Kidney (tissue), 14 donors: ENCODE measurements around the gene MEF2C. TPM values are rescaled to one million over a fixed set of nuclear protein-coding genes. Genes with fewer than 3 reads are reported as not detected.

Source experiments
- DNase-seq, 5 donors: peaks; one replicate each; pipeline ENCODE4 v3.0.0-alpha.2; 2013 to 2020
- FAIRE-seq: peaks from 2 replicates; lab custom pipeline; 2012; peaks lifted over from hg19 to GRCh38; lab: Jason Lieb, UNC
- H3K27ac ChIP-seq, 2 donors: one replicate each; pipeline ENCODE4 v1.7.0; 2013; ENCODE audit warnings: low read depth in 2 of 2, low read length in 2 of 2, inconsistent platforms in 1 of 2
- H3K27me3 ChIP-seq: one replicate; pipeline ENCODE4 v1.7.1; 2013; ENCODE audit warnings: low read length, inconsistent platforms; ENCODE audit not compliant: control insufficient read depth, insufficient read depth
- H3K36me3 ChIP-seq, 3 donors: one replicate each; pipeline versions ENCODE4 v1.7.0 to v1.7.1; 2013; ENCODE audit warnings: low read length in 3 of 3, control low read depth in 1 of 3, inconsistent platforms in 1 of 3; ENCODE audit not compliant: insufficient read depth in 3 of 3, control insufficient read depth in 2 of 3
- H3K4me1 ChIP-seq, 3 donors: one replicate each; pipeline versions ENCODE4 v1.7.0 to v1.7.1; 2013; ENCODE audit warnings: low read length in 3 of 3, inconsistent platforms in 1 of 3, low read depth in 1 of 3; ENCODE audit not compliant: control insufficient read depth in 2 of 3, insufficient read depth in 2 of 3
- H3K4me3 ChIP-seq, 3 donors: one replicate each; pipeline versions ENCODE4 v1.7.0 to v1.8.1; 2013; ENCODE audit warnings: low read length in 3 of 3, control low read depth in 1 of 3, inconsistent platforms in 1 of 3
- H3K9ac ChIP-seq, 3 donors: one replicate each; pipeline versions ENCODE4 v1.7.0 to v1.7.1; 2013; ENCODE audit warnings: low read length in 3 of 3, control low read depth in 1 of 3, inconsistent platforms in 1 of 3
- H3K9me3 ChIP-seq, 3 donors: one replicate each; pipeline versions ENCODE4 v1.7.0 to v1.7.1; 2013; ENCODE audit warnings: low read length in 3 of 3, control low read depth in 1 of 3, inconsistent platforms in 1 of 3; ENCODE audit not compliant: control insufficient read depth in 2 of 3, insufficient read depth in 1 of 3
- intact Hi-C: fragments of 100-400 bp; cut with DNase I; formaldehyde crosslinking; loops from one replicate; pipeline ENCODE4 v1.11.1; 2022
- polyA plus RNA-seq: library from polyadenylated mRNA; stranded (reverse); fragments of 350-450 nt; fragmentation: Illumina TruSeq; extraction: RNeasy Lipid Tissue Mini Kit (QIAGEN cat#74804); gene quantifications from one replicate; pipeline ENCODE4 v1.2.3, GENCODE V29; 2014; ENCODE audit warnings: low read depth, low replicate concordance; ENCODE audit not compliant: insufficient read depth
- total RNA-seq: library from RNA; stranded (reverse); fragmentation: NEBNext Ultra II Directional; extraction: Animal tissue kit (Norgen Biotek cat#: 25700); gene quantifications from one replicate; pipeline ENCODE4 v1.2.1, GENCODE V29; 2021
- TF ChIP-seq, protein P1 (sequence below): IDR thresholded peaks from 3 replicates; pipeline ENCODE4 v1.5.1; 2012; ENCODE audit warnings: mild to moderate bottlenecking, moderate library complexity, borderline replicate concordance; ENCODE audit not compliant: insufficient read depth; ENCODE audit errors: extremely low read depth
- donor health status: control.
- donor health status: control.
- donor health status: control.
- donor health status: control.
- donor health status: control.
- donor health status: DM: yes; HTN: yes; CAD: no.
- donor health status: Normal renal cell carcinoma (clear cell type).

MEF2C gene
- total and polyA plus RNA-seq, 2 donors from 2014 or later: 5.3 to 75.4 TPM

DNA sequence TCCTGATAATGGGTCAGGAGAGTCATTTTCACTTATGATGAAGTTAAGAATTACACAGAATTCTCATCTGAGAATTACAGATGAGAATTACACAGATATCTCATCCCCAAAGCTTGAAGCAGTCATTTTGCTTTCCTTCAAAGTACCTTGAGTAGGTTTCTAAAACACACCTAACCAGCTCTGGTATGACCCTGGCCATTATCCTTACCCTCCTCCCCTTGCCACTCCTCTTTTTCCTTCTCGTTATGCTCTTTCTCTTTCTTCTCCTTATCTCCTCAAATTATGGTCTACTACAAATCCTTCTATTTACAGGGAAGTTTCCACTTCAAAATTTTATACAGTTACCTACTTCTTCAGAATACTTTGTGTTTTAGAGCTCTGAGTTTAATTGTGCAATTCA lies 44.5 kb downstream of the MEF2C start:
- H3K4me3 ChIP-seq: no peak overlapping the region
- DNase-seq (no peak), FAIRE-seq (no peak)
- no peaks in the 10 kb centered on the region for H3K9me3 ChIP-seq
- no peak overlapping the region for H3K9ac ChIP-seq
- H3K36me3 ChIP-seq: no peaks in the 10 kb centered on the region
- peaks cover 0 to 2% (median 0%) of the 10 kb centered on the region in 3 donors for H3K4me1 ChIP-seq
- no peaks in the 10 kb centered on the region for H3K27me3 ChIP-seq
- intact Hi-C loops: no loop called here
- H3K27ac ChIP-seq: no peak overlapping the region
- TF ChIP-seq, protein P1, sequence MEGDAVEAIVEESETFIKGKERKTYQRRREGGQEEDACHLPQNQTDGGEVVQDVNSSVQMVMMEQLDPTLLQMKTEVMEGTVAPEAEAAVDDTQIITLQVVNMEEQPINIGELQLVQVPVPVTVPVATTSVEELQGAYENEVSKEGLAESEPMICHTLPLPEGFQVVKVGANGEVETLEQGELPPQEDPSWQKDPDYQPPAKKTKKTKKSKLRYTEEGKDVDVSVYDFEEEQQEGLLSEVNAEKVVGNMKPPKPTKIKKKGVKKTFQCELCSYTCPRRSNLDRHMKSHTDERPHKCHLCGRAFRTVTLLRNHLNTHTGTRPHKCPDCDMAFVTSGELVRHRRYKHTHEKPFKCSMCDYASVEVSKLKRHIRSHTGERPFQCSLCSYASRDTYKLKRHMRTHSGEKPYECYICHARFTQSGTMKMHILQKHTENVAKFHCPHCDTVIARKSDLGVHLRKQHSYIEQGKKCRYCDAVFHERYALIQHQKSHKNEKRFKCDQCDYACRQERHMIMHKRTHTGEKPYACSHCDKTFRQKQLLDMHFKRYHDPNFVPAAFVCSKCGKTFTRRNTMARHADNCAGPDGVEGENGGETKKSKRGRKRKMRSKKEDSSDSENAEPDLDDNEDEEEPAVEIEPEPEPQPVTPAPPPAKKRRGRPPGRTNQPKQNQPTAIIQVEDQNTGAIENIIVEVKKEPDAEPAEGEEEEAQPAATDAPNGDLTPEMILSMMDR: no peak

DNA sequence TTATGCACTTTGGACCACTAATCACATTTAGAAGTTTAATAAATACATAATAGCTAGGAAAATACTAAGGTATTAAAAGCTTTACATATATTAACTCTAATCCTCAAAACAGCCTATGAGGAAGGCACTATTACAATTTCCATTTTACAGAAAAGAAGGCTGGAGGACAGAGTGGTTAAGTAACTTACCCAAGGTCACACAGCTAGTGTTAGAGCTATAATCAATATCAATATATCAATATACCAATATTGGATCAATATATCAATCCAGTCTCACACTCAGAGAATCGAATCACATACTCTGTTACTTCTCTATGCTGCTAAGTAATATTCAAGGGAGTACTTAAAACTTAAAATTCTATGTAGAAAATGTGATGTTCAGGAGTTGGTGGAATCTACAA lies 45.2 kb downstream of the MEF2C start:
- H3K4me1 ChIP-seq: peaks cover 0 to 2% (median 0%) of the 10 kb centered on the region in 3 donors
- no peak overlapping the region for H3K4me3 ChIP-seq
- TF ChIP-seq, protein P1: no peak
- H3K36me3 ChIP-seq: no peaks in the 10 kb centered on the region
- DNase-seq (no peak), FAIRE-seq (no peak)
- no peak overlapping the region for H3K9ac ChIP-seq
- intact Hi-C loops: no loop called here
- no peaks in the 10 kb centered on the region for H3K27me3 ChIP-seq
- no peaks in the 10 kb centered on the region for H3K9me3 ChIP-seq
- H3K27ac ChIP-seq: no peak overlapping the region

DNA sequence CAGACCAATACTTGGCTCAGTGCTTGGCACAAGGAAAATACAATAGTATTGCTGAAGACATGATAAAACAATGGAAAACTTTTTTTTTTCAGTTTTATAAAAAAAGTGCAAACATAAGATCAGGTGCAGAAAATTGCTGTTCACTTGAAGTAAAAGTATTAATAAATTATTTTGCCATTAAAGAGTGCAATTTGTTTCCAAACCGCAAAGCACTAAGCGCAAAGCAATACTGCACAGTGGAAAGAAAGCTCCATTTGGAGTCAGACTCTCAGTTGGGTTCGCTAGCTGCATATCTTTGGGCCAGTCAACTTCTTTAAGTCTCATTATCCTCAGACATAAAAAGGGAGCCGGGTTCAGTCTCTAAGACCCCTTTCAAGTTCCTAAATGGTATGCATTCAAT lies 45.8 kb downstream of the MEF2C start:
- H3K27me3 ChIP-seq: no peaks in the 10 kb centered on the region
- H3K27ac ChIP-seq: no peak overlapping the region
- H3K4me3 ChIP-seq: no peak overlapping the region
- FAIRE-seq (no peak), DNase-seq (no peak)
- no peaks in the 10 kb centered on the region for H3K36me3 ChIP-seq
- no peaks in the 10 kb centered on the region for H3K9me3 ChIP-seq
- intact Hi-C loops: no loop called here
- peaks cover 0 to 2% (median 0%) of the 10 kb centered on the region in 3 donors for H3K4me1 ChIP-seq
- no peak overlapping the region for H3K9ac ChIP-seq
- TF ChIP-seq, protein P1: no peak
